Measurements from ENCODE around the gene SETD2. TPM values are rescaled to one million over a fixed set of nuclear protein-coding genes. Genes with fewer than 3 reads are reported as not detected.

SETD2 gene
- total RNA-seq, 1 experiment from 2014 or later, result 28.8 TPM

DNA sequence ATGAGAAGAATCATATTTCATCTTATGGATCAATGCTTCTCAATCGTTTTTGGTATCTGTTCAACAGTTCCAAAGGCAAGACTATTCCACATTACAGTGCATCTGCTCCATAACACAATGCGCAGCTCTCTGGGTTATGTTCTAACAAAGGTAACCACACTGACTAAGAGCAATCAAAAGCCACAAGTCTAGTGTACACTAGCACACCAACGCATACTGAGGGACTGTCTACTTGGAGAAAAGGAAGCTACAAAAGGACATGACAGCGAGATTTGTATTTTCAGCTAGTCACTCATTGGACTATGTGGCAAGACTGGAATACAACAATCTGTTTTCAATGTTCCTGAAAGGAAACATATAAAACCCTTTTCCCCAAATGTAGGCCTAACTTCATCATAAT, 35.8 kb downstream of the SETD2 start:
- ChIA-PET CTCF (no interaction called here), POLR2A (ENCODE audit: low non-redundant PET) (no interaction called here)
- no TSS peak for BruUV-seq (replicated peaks)
- H3K36me3 ChIP-seq (ENCODE audit: insufficient read depth, low read length, poor library complexity, severe bottlenecking), result peaks cover 5% of the 10 kb centered on the region
- no peaks in the 10 kb centered on the region for H3K27me3 ChIP-seq (replicated peaks; ENCODE audit: insufficient read depth, low read depth, low read length, poor library complexity)
- intact Hi-C loops (cut with micrococcal nuclease; ENCODE audit: unreplicated experiment), result no loop called here
- no peaks in the 10 kb centered on the region for H3K4me1 ChIP-seq (ENCODE audit: insufficient read depth, low read length, poor library complexity, severe bottlenecking)
- TF ChIP-seq, protein P1, sequence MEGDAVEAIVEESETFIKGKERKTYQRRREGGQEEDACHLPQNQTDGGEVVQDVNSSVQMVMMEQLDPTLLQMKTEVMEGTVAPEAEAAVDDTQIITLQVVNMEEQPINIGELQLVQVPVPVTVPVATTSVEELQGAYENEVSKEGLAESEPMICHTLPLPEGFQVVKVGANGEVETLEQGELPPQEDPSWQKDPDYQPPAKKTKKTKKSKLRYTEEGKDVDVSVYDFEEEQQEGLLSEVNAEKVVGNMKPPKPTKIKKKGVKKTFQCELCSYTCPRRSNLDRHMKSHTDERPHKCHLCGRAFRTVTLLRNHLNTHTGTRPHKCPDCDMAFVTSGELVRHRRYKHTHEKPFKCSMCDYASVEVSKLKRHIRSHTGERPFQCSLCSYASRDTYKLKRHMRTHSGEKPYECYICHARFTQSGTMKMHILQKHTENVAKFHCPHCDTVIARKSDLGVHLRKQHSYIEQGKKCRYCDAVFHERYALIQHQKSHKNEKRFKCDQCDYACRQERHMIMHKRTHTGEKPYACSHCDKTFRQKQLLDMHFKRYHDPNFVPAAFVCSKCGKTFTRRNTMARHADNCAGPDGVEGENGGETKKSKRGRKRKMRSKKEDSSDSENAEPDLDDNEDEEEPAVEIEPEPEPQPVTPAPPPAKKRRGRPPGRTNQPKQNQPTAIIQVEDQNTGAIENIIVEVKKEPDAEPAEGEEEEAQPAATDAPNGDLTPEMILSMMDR (conservative IDR thresholded peaks at IDR 0.05; ENCODE audit: low read depth, low read length), result no peak
- TF ChIP-seq EZH2 (IDR thresholded peaks at IDR 0.05; ENCODE audit: borderline replicate concordance, low read depth, low read length, poor library complexity, severe bottlenecking), result no peak
- no peaks in the 10 kb centered on the region for H3K9me3 ChIP-seq (ENCODE audit: low read depth, low read length, poor library complexity, severe bottlenecking)
- H3K27ac ChIP-seq (ENCODE audit: low read depth, low read length, poor library complexity, severe bottlenecking), result no peak overlapping the region
- no peak overlapping the region for H3K4me3 ChIP-seq (ENCODE audit: low read depth, low read length, poor library complexity, severe bottlenecking)
- DNase-seq (ENCODE audit: low spot score), result no peak

DNA sequence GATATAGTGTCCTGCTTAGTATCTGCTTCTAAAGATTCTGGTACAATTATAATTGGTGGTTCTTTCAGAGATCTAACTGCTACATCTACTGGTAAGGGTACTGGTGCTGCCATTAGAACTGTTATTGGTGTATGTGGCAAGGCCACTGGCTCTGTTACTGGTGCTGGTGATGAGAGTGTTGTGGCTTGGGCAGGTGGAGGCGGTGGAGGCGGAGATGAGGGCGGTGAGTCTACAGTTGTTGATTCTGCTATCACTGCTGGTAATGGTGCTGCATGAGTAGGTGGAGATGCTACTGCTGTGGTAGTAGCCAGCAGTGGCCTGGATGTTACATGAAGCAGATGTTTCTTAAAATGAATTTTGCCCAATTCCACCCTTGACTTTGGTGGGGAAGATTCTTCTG, 40.1 kb downstream of the SETD2 start:
- H3K27ac ChIP-seq (ENCODE audit: low read depth, low read length, poor library complexity, severe bottlenecking), result no peak overlapping the region
- ChIA-PET CTCF (no interaction called here), POLR2A (ENCODE audit: low non-redundant PET) (no interaction called here)
- intact Hi-C loops (cut with micrococcal nuclease; ENCODE audit: unreplicated experiment), result no loop called here
- no peak for TF ChIP-seq EZH2 (IDR thresholded peaks at IDR 0.05; ENCODE audit: borderline replicate concordance, low read depth, low read length, poor library complexity, severe bottlenecking)
- TF ChIP-seq, protein P1 (conservative IDR thresholded peaks at IDR 0.05; ENCODE audit: low read depth, low read length), result no peak
- DNase-seq (ENCODE audit: low spot score), result no peak
- no peaks in the 10 kb centered on the region for H3K9me3 ChIP-seq (ENCODE audit: low read depth, low read length, poor library complexity, severe bottlenecking)
- no peaks in the 10 kb centered on the region for H3K4me1 ChIP-seq (ENCODE audit: insufficient read depth, low read length, poor library complexity, severe bottlenecking)
- H3K36me3 ChIP-seq (ENCODE audit: insufficient read depth, low read length, poor library complexity, severe bottlenecking), result peaks cover 15% of the 10 kb centered on the region
- BruUV-seq (replicated peaks), result no TSS peak
- no peaks in the 10 kb centered on the region for H3K27me3 ChIP-seq (replicated peaks; ENCODE audit: insufficient read depth, low read depth, low read length, poor library complexity)
- no peak overlapping the region for H3K4me3 ChIP-seq (ENCODE audit: low read depth, low read length, poor library complexity, severe bottlenecking)

DNA sequence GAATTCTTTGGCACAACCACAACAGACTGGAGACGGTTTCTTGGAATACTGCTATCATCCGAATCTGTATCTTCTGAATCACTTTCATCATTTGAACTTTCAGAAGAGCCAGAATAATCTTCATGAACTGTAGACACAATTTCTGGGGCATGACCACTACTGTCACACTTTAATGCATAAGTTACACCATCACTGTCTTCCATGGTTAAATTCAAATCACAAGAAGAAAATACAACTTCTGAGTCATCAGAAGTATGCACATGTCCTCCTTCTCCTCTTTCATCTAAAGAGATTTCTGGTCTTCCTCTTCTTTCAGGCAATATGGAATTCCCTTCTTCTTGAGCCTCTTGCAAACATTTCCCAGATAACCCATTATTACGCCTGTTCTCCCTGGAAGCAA, 42.5 kb downstream of the SETD2 start:
- Histone ChIP-seq H3K27ac (ENCODE audit: low read depth, low read length, poor library complexity, severe bottlenecking) (no peak overlapping the region), H3K36me3 (ENCODE audit: insufficient read depth, low read length, poor library complexity, severe bottlenecking) (peaks cover 15% of the 10 kb centered on the region), H3K27me3 (replicated peaks; ENCODE audit: insufficient read depth, low read depth, low read length, poor library complexity) (no peaks in the 10 kb centered on the region), H3K4me1 (ENCODE audit: insufficient read depth, low read length, poor library complexity, severe bottlenecking) (peaks cover 7% of the 10 kb centered on the region), H3K4me3 (ENCODE audit: low read depth, low read length, poor library complexity, severe bottlenecking) (no peak overlapping the region), H3K9me3 (ENCODE audit: low read depth, low read length, poor library complexity, severe bottlenecking) (no peaks in the 10 kb centered on the region)
- no peak for DNase-seq (ENCODE audit: low spot score)
- TF ChIP-seq EZH2 (IDR thresholded peaks at IDR 0.05; ENCODE audit: borderline replicate concordance, low read depth, low read length, poor library complexity, severe bottlenecking), result no peak
- TF ChIP-seq, protein P1 (conservative IDR thresholded peaks at IDR 0.05; ENCODE audit: low read depth, low read length), result no peak
- ChIA-PET CTCF (no interaction called here), POLR2A (ENCODE audit: low non-redundant PET) (no interaction called here)
- BruUV-seq (replicated peaks), result no TSS peak
- intact Hi-C loops (cut with micrococcal nuclease; ENCODE audit: unreplicated experiment), result no loop called here

All from A673 (cell line).